HG03354 (cell line): Measurements from ENCODE around the gene ZNF816.
"Not testable (repeated sequence)": the region's sequence is repeated elsewhere in the genome, so short reads cannot be mapped to it uniquely, and the experiment has no call there.

Source experiments
- ATAC-seq: cut with Tn5 transposase; IDR thresholded peaks from one replicate; pipeline ENCODE4 v1.9.1; 2021; ENCODE audit warnings: mild to moderate bottlenecking; ENCODE audit not compliant: unreplicated experiment, poor library complexity, severe bottlenecking

The ZNF816 gene

DNA sequence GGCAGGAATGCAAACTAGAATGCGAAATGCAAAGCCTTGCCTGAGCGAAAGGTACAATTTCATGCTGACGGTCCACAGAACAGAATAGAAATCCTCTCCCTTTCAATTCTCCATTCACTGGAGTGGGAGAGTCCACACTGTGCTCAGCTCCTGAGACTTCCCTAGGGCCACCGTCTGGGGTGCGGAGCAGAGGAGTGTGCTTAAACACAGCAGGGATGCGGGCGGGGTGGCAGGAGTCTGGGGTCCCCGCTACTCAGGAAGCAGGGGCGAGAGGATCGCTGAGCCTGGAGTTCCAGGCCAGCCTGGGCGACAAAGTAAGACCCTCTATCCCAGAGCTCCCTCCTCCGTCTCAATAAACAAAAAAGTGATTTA, 552 bp upstream of the ZNF816 start:
- peak; percentile 15 for ATAC-seq

DNA sequence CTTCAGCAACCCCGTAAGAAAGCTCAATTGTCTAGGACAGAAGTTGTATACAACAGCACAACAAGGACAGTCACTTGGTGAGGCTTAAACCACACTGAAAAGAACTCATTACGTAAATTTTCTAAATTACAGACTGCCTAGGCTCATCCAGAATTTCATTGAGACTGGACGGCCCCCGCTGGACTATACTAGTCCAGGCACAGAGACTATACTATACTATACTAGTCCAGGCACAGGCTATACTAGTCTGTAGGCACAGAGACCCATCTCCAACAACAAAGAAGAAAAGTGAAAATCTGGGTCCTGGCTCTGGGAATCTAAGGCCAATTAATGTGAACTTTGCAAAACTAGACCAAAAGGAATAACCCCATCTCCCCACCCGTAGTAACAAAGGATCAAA, 700 bp downstream of the ZNF816 start:
- no peak for ATAC-seq

DNA sequence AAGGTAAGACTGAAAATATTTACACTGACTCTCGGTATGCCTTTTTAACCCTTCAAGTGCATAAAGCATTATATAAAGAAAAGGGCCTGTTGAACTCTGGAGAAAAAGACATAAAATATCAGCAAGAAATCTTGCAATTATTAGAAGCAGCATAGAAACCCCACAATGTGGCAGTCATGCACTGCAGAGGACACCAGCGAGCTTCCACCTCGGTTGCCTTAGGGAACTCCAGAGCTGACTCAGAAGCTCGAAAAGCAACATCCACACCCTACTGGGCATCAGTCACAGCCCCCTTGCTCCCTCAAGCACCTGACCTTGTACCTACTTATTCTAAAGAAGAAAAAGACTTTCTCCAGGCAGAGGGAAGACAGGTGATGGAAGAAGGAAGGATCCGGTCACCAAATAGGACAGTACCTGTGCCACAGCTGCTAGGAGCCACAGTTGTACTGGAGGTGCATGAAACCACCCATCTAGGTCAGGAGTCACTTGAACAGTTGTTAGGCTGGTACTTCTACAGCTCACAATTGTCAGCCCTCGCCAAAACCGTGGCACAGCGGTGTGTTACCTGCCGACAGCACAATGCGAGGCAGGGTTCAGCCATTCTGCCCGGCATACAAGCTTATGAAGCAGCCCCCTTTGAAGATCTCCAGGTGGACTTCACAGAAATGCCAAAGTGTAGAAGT, 2.9 kb downstream of the ZNF816 start:
- ATAC-seq: no peak

DNA sequence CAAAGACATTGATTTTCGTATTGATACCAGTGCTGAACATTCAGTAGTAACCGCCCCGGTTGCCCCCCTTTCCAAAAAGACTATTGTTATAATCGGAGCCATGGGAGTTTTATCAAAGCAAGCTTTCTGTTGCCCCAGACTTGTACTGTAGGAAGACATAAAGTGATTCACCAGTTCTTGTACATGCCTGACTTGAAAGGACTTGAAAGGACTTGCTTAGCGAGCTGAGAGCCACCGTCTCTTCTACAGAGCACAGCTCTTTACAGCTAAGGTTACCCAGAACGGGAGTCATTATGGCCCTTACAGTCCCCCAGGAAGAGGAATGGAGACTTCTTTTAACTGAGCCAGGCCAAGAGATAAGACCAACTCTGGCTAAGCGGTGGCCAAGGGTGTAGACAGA, 5.1 kb downstream of the ZNF816 start:
- ATAC-seq: no peak

DNA sequence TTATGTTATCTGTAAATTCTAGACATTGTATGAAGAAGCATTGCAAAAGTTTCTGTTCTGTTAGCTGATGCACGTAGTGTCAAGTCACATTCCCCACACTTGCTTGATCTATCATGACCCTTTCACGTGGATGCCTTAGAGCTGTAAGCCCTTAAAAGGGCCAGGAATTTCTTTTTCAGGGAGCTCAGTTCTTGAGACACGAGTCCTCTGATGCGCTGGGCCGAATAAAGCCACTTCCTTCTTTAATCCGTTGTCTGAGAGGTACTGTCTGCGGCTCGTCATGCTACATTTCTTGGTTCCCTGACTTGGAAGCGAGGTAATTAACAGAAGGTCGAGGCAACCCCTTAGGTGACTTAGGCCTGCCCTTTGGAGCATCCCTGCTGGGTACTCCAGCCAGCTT, 5.8 kb downstream of the ZNF816 start:
- no peak for ATAC-seq

DNA sequence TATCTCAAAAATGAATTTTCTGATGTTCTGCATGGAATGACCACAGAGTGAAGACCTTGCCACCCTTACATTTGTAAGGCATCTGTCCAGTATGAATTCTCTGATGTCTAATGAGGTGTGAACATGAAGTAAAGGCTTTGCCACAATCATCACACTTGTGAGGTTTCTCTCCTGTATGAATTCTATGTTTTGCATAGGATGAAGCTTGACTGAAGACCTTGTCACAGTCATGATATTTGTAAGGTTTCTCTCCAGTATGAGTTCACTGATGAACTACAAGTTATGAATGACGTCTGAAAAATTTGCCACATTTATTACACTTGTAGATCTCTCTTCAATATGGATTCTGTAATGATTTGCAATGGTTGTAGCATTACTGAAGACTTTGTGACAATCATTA, 13.3 kb downstream of the ZNF816 start:
- no peak for ATAC-seq

DNA sequence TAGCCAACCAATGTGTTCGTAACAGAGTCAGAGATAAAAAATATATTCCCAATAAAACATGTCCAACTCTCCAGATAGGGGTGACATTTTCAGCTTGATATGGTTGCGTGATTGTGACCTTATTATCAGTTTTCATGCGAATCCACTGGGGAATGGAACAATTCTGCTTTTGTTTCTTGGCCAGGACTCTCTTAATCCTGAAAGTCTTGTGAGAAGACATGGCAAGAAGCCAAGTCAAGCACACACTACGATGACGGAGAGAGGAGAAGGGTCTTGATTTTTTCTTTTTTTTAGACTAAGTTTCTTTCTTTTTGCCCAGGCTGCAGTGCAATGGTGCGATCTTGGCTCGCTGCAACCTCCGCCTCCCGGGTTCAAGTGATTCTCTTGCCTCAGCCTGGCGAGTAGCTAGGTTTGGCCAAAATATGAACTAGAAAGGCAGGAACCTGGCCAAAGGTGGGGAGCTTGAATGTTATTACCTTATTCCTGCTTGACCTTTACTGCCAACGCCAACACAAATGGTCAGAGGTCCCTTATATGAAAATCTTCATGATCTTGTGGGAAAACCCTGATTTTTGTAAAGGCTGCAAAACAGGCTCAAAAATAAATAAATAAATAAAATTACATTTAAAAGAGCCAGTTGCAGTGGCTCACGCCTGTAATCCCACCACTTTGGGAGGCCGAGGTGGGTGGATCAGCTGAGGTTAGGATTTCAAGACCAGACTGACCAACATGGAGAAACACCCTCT, 14.5 kb downstream of the ZNF816 start:
- no peak for ATAC-seq

DNA sequence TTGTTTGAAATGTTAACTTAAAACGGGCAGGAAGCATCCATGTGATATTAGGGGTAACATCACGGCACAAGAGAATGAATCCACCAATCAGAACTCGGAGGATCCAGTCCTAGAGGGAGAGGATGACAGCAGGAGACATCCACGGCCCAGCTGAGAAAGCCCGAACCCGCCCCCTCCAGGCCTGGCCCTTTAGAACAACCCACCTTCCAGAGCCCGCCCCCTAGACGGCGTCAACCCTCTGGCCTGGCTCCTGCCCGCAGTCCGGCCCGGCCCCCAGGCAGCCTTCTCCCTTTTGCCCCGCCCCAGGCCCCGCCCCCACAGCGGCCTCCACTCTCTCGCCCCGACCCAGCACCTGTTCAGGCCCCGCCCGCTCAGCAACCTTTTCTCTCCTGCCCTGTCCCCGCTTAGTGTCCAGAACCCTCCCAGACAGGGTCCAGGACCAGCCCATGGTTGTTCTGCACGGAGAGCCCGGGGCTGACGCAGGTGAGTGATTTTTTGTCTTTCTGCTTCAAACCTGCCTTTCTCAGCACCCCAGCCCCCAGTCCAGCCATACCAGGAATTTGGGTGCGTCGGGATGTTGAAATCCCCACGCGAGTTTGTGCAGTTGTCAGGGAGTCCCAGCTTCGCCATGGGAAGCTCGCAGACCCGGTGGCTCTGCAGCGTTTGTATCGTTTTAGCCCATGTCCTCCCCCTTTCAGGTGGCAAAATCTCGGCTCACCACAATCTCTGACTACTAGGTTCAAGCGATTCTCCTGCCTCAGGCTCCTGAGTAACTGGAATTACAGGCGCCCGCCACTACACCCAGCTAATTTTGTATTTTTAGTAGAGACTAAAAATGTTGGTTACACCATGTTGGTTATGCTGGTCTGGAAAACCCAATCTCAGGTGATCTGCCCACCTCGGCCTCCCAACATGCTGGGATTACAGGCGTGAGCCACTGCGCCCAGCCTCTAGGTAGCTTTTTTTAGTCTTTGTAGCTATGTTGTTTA, 16.1 kb downstream of the ZNF816 start:
- no peak for ATAC-seq

DNA sequence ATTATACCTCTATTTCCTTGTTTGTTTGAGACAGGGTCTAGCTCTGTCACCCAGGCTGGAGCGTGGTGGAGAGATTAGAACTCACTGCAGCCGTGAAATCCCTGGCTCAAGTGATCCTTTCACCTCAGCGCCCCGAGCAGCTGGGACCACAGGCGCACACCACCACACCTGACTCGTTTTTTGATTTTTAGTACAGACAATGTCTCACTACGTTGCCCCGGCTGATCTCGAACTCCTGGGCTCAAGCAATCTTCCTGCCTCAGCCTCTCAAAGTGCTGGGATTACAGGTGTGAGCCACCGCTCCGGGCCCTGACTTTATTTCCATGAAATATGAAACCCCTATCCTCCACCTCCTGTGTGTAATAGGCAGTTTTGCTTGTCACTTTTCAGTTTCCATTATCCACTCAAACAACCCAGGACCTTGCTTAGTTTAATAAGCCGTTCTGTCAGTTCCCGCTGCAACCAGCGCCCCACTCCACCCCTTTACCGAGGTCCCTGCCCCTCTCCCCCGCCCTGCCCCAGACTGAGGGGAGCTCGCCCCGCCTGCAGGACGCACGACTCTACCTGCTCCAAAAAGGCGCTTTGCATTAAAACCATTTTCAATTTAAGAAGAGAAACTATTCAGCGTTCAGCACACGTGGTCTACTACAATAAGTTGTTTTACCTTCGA, 16.9 kb downstream of the ZNF816 start:
- no peak for ATAC-seq

DNA sequence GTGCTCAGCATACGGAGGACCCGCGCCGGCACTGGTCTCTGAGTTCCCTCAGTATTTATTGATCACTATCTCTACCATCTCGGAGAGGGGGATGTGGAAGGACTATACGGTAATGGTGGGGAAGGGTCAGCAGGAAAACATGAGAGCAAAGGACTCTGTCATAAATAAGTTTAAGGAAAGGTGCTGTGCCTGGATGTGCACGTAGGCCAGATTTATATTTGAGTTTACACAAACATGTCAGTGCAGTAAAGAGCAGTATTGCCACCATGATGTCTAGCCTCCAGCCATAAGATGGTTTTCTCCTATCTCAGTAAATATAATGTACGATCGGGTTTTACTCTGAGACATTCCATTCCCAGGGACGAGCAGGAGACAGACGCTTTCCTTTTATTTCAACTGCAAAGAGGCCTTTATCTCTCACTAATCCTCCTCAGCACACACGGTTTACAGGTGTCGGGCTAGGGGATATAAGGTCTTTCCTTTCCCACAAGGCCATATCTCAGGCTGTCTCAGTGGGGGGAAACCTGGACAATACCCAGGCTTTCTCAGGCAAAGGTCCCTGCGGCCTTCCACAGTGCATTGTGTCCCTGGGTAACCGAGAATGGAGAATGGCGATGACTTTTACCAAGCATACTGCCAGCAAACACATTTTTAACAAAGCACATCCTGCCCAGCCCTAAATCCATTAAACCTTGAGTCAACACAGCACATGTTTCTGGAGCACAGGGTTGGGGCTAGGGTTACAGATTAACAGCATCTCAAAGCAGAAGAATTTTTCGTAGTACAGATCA, 17.8 kb downstream of the ZNF816 start:
- ATAC-seq: not testable (repeated sequence)

DNA sequence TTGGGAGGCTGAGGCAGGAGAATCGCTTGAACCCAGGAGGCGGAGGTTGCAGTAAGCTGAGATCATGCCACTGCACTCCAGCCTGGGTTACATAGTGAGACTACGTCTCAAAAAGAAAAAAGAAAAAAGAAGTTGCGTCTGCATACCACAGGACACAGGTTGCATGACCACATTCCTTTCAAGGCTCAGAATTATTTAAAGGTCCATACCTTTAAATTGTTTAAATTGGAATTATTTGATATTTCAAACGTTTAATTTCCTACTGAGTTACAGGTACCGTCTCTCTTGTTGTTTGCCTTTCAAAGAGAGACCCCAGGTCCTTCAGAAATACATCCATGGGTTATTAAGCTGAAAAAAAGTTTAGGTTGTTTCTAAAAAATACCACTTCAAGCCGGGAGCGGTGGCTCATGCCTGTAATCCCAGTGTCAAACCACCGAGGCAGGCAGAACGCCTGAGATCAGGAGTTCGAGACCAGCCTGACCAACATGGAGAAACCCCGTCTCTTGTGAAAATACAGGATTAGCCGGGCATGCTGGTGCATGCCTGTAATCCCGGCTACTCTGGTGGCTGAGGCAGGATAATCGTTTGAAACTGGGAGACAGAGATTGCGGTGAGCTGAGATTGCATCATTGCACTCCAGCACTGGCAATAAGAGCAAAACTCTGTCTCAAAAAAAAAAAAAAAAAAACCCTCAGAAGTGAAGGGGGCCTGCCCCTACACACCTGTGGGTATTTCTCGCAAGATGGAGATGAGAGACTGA, 18.6 kb downstream of the ZNF816 start:
- no peak for ATAC-seq

DNA sequence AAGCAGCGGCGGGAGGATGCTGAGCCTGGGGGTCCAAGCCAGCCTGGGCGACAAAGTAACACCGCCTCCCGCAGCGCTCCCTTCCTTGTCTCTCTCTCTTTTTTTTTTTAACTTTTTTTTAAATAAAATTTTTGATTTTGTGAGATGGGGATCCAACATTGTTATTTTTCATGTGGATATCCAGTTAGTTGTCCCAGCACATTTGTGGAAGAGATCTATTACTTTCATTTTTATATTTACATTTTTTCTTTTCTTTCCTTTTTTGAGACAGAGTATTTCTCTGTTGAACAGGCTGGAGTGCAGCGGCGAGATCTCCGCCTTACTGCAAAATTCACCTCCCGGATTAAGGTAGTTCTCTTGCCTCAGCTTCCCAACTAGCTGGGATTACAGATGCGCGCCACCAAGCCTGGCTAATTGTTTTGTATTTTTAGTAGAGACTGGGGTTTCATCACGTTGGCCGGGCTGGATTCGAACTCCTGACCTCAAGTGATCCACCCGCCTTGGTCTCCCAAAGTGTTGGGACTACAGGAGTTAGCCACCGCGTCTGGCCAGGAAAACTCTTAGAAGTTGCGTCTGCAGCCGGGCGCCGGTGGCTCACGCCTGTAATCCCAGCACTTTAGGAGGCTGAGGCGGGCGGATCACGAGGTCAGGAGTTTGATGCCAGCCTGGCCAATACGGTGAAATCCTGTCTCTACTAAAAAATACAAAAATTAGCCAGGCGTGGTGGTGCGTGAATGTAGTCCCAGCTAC, 19.4 kb downstream of the ZNF816 start:
- no peak for ATAC-seq

DNA sequence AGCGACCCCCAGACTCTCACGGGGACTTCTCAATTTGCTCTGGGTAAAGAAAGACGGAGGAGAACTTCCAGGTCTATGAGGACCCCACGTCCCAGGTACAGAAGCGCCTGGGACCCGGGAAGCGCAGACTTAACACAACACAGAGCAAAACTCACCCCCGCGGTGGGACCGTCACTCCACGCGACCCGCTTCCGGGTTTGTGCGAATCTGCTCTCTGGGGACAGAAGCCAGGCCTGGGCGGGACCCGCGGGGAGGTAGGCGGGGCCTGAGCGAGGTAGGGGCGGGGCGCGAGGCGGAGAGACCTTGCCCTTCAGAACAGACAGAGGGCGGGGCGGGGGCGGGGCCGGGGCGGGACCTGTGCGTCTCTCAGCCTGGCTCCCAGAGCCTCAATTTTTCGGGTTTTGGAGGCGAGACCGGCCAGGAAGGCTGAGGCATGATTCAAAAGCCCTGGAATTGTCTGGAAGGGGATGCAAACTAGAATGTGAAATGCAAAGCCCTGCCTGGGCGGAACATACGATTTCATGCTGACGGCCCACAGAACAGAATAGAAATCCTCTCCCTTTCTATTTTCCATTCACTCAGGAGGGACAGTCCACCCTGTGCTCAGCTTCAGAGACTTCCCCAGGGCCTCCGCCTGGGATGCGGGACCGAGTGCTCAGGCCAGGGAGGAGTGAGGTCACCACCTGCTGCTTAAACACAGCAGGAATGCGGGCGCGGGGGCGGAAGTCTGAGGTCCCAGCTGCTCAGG, 20.1 kb downstream of the ZNF816 start:
- ATAC-seq: peak; percentile 97

DNA sequence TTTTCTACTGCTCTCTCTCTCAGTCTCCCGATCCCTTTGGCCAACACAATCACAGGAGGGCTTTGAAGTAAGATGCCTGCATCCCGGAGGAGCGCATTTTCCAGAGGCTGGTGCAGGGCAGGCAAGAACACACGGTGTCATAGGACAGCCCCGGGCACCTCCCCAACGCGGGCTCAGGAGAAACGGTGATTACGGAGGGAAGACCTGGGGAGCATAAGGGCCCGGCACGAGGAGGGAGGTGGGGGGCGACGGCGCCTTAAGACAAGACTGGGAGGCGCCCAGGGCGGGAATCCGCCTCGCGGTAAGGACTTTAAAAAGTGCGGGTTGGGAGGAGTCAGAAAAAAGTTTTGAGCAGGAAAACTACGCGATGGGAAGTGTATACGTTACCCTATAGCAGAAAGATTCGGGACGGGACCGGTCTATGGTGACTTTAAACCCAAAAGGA, 20.7 kb downstream of the ZNF816 start:
- peak; percentile 35 for ATAC-seq

DNA sequence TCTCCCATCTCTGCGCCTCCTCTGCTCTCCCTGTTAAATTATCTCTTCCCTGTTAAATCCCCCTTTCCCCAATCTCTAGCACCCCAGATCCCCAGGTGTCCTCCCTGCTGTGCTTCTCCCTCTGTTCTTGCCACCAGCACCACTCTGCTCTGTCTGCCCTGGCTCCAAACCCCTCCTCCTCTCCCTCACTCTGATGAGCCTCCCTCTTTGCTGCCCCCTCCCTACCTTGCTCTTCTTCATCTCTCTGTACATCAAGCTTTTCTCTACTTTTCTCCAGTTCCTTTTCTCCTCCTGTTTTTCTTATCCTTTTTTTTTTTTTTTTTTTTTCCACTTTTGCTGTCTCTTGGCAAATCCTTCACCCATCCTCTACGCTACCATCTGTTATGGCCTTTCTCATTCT, 21.2 kb downstream of the ZNF816 start:
- ATAC-seq: not testable (repeated sequence)

DNA sequence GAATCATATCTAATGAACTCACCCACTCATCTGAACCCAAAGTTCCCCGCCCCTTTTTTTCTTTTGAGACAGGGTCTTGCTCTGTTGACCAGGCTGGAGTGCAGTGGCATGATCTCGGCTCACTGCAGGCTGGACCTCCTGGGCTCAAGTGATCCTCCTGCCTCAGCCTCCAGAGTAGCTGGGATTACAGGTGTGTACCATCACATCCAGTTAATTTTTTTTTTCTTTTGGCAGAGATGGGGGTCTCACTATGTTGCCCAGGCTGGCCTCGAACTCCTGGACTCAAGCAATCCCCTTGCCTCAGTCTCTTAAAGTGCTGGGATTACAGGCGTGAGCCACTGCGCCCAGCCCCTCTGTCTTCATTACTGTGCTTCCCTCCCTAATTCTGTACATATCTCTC, 21.8 kb downstream of the ZNF816 start:
- ATAC-seq: not testable (repeated sequence)

DNA sequence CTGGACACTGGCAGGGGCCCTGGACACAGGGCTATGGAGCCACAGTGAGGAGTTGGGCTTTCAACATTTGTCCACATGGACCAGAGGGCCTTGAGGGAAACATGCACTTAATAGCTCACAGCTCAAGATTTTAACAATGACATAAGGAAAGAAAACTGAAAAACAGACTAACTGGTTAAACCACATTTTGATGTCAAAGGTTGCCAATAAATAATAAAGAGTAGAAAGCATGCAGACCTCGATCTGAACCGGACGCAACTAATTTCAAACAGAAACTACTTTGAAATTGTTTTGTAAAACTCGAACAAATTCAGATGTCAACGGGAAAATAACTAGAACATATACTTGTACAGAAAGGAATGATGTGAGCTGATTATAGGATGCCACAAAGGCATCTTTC, 23.9 kb downstream of the ZNF816 start:
- no peak for ATAC-seq
